B cell (primary cell): Measurements from ENCODE around the gene LBX2.

Source experiments
- EZH2 ChIP-seq: IDR thresholded peaks from 2 replicates; pipeline ENCODE4 v1.6.1; 2012; ENCODE audit warnings: borderline replicate concordance, low read depth, mild to moderate bottlenecking, moderate library complexity, low read length; ENCODE audit not compliant: insufficient read depth, poor library complexity, severe bottlenecking
- TF ChIP-seq, protein P1 (sequence below): fragments of 200-600 bp; IDR thresholded peaks from one replicate; pipeline ENCODE4 v1.8.0; 2022; ENCODE audit warnings: antibody characterized with exemption, mild to moderate bottlenecking

DNA sequence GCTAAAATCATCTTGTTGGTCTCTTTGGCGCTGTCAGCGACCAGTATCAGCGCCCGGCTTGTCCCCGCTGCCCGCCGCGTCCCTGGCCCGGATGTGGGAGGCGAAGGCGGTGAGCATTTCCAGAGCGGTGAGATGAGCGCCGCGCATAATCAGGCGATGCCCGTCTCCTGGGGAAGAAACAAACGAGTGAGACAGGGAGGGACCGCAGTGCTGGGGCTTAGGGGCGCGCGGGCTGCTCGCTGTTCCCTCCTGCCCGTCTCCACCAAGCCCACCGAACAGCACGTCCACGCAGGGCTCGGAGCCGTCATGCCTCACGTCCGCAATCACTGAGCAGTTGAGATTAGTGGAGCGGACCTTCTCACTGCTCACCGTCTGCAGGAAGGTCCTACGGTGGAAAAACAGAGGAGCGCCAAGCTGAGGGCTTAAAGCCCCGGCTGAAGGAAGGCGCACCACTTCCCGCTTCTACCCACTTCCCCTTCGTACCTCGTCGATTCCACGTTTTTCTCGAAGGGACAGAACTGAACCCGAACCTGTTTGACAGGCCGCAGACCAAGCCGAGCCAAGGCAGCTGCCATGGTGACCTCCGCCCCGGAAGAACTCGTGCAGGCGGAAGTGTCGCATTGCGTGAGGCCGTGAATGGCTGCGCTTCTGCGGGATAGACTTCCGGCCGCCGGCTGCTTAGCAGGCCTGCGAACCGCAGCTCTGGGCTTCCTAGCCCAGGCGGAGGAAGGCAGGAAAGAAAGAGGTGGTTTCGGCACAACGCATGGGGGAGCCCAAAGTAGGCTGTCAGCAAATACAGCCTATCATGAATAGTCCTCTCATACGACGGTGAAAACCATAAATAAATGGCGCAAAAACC, 27.1 kb downstream of the LBX2 start, which contains the start of gene MRPL53:
- TF ChIP-seq, protein P1, sequence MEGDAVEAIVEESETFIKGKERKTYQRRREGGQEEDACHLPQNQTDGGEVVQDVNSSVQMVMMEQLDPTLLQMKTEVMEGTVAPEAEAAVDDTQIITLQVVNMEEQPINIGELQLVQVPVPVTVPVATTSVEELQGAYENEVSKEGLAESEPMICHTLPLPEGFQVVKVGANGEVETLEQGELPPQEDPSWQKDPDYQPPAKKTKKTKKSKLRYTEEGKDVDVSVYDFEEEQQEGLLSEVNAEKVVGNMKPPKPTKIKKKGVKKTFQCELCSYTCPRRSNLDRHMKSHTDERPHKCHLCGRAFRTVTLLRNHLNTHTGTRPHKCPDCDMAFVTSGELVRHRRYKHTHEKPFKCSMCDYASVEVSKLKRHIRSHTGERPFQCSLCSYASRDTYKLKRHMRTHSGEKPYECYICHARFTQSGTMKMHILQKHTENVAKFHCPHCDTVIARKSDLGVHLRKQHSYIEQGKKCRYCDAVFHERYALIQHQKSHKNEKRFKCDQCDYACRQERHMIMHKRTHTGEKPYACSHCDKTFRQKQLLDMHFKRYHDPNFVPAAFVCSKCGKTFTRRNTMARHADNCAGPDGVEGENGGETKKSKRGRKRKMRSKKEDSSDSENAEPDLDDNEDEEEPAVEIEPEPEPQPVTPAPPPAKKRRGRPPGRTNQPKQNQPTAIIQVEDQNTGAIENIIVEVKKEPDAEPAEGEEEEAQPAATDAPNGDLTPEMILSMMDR, result no peak
- TF ChIP-seq EZH2, result no peak
